ENCODE measurements around the gene KXD1. TPM values are rescaled to one million over a fixed set of nuclear protein-coding genes. Genes with fewer than 3 reads are reported as not detected.

Gene KXD1
- total RNA-seq, 1 experiment from 2014 or later = 138 TPM

DNA sequence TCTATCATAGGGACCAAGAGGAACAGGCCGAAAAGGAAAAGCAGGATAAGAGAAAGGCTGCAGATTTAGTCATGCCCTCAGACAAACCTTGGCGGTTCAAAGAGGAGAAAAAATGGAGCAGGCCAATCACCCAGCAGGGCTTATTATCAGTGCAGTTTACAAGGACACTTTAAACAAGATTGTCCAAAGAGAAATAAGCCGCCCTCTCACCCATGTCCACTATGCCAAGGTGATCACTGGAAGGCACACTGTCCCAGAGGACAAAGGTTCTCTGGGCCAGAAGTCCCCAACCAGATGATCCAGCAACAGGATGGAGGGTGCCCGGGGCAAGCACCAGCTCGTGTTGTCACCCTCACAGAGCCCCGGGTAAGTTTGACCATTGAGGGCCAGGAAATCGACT is 22.6 kb downstream of the KXD1 start:
- H2AK5ac ChIP-seq (ENCODE audit: insufficient read length, low read length) = no peak overlapping the region
- H3K9me3 ChIP-seq (ENCODE audit: control insufficient read depth, low read depth, low read length) = no peaks in the 10 kb centered on the region
- H3K79me2 ChIP-seq (ENCODE audit: insufficient read depth, low read length) = no peaks in the 10 kb centered on the region
- H3K18ac ChIP-seq (ENCODE audit: insufficient read length, low read depth, low read length) = no peak overlapping the region
- no peak overlapping the region for H2BK20ac ChIP-seq (ENCODE audit: low read depth, low read length, poor library complexity, severe bottlenecking)
- H3K4me1 ChIP-seq (ENCODE audit: insufficient read depth, low read length) = no peaks in the 10 kb centered on the region; the same call in 1 of the 2 replicates
- H3K4ac ChIP-seq (ENCODE audit: low read depth, low read length) = no peak overlapping the region
- no peak overlapping the region for H3K27ac Mint-ChIP-seq
- no CpG with 5 or more reads among the region's 7 CpGs for WGBS (ENCODE audit: extremely low coverage, insufficient read length, low lambda C conversion rate)
- no peak overlapping the region for H2AFZ ChIP-seq (ENCODE audit: low read length)
- no peak overlapping the region for H2BK5ac ChIP-seq (ENCODE audit: insufficient read length, low read length)
- H3K4me1 Mint-ChIP-seq = no peaks in the 10 kb centered on the region
- H4K8ac ChIP-seq (replicated peaks; ENCODE audit: insufficient read length, low read depth, low read length) = no peak overlapping the region
- no peak for DNase-seq
- H3K27me3 Mint-ChIP-seq (ENCODE audit: low read depth) = peaks cover 8% of the 10 kb centered on the region
- H3K23me2 ChIP-seq (ENCODE audit: insufficient read length, low read depth, low read length, poor library complexity, severe bottlenecking) = no peaks in the 10 kb centered on the region
- no peak overlapping the region for H2BK12ac ChIP-seq (ENCODE audit: insufficient read length, low read depth, low read length)
- no peaks in the 10 kb centered on the region for H4K20me1 ChIP-seq (ENCODE audit: control insufficient read depth, insufficient read depth, insufficient read length)
- H2BK120ac ChIP-seq (ENCODE audit: low read depth, low read length, poor library complexity, severe bottlenecking) = no peak overlapping the region
- no peak overlapping the region for H3K4me3 Mint-ChIP-seq
- H3K27me3 ChIP-seq (ENCODE audit: insufficient read depth, low read length) = no peaks in the 10 kb centered on the region
- H2BK15ac ChIP-seq (ENCODE audit: low read depth, low read length) = no peak overlapping the region
- no peak overlapping the region for H4K91ac ChIP-seq (ENCODE audit: insufficient read length, low read depth, low read length)
- no peaks in the 10 kb centered on the region for H3K79me1 ChIP-seq (ENCODE audit: insufficient read depth, low read depth, low read length, poor library complexity, severe bottlenecking)
- no peak overlapping the region for H3K9ac ChIP-seq (ENCODE audit: extremely low read depth, insufficient read length, low read length)
- H3T11ph ChIP-seq (ENCODE audit: low read length) = no peak overlapping the region
- TF ChIP-seq, protein P1, sequence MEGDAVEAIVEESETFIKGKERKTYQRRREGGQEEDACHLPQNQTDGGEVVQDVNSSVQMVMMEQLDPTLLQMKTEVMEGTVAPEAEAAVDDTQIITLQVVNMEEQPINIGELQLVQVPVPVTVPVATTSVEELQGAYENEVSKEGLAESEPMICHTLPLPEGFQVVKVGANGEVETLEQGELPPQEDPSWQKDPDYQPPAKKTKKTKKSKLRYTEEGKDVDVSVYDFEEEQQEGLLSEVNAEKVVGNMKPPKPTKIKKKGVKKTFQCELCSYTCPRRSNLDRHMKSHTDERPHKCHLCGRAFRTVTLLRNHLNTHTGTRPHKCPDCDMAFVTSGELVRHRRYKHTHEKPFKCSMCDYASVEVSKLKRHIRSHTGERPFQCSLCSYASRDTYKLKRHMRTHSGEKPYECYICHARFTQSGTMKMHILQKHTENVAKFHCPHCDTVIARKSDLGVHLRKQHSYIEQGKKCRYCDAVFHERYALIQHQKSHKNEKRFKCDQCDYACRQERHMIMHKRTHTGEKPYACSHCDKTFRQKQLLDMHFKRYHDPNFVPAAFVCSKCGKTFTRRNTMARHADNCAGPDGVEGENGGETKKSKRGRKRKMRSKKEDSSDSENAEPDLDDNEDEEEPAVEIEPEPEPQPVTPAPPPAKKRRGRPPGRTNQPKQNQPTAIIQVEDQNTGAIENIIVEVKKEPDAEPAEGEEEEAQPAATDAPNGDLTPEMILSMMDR (conservative IDR thresholded peaks at IDR 0.05) = no peak
- H4K5ac ChIP-seq (ENCODE audit: insufficient read length, low read depth, low read length) = no peak overlapping the region
- H3K36me3 Mint-ChIP-seq (ENCODE audit: insufficient read depth in 1 of 3, low read depth in 3 of 3) = peaks cover 7 to 28% (median 9%) of the 10 kb centered on the region in 3 experiments
- no peak overlapping the region for H3K4me2 ChIP-seq (ENCODE audit: insufficient read depth, insufficient read length, low read length)
- H3K23ac ChIP-seq (ENCODE audit: insufficient read length, low read depth, low read length) = no peak overlapping the region
- no peaks in the 10 kb centered on the region for H3K9me3 Mint-ChIP-seq
- no peak overlapping the region for H3K14ac ChIP-seq (ENCODE audit: insufficient read depth, low read length)
- H3K56ac ChIP-seq (ENCODE audit: insufficient read length, low read depth, low read length) = no peak overlapping the region
- H3K27ac ChIP-seq (ENCODE audit: insufficient read length, low read depth, low read length) = no peak overlapping the region
